Measurements from ENCODE around the gene PLA2G4A.

DNA sequence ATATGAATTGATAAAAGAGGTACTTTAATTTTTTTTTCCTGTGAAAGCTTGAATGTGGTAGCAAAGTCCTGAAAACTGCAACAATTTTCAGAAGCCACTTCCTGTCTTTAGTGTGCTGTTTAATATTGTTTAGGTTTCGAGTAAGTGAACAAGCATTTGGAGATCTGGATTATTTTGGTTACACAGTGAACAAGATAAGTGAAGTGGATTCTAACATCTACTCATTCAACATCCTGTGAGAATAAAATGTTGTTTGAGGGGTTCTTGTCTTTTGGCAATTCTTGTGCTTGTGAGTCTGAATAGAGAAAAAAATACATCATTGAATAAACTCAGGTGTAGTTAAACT is 35.2 kb upstream of the PLA2G4A start:
- no peak for TF ChIP-seq CTCF (IDR thresholded peaks at IDR 0.05)
- TF ChIP-seq POLR2A (IDR thresholded peaks at IDR 0.05), result no peak
- no peak for TF ChIP-seq POLR2AphosphoS5 (IDR thresholded peaks at IDR 0.05)

Data from sigmoid colon (tissue), 4 donors.